GM12874 (cell line): ENCODE measurements around the gene FAM114A1.

Source experiments
- CTCF ChIP-seq: IDR thresholded peaks from 2 replicates; pipeline ENCODE4 v1.5.1; 2011; ENCODE audit warnings: low read depth, mild to moderate bottlenecking, control low read depth, low read length, moderate library complexity; ENCODE audit not compliant: insufficient read depth

FAM114A1 gene

GRCh38 chr4:38979511-38980230 lies 112.1 kb downstream of the FAM114A1 start:
- TF ChIP-seq CTCF: no peak

GRCh38 chr4:38980903-38981676 lies 113.5 kb downstream of the FAM114A1 start:
- TF ChIP-seq CTCF: no peak

GRCh38 chr4:38982361-38983095 lies 114.9 kb downstream of the FAM114A1 start:
- no peak for TF ChIP-seq CTCF

- TF ChIP-seq CTCF: no peak
Observed at GRCh38 chr4:38983291-38983690, 115.7 kb downstream of the FAM114A1 start.

- TF ChIP-seq CTCF: no peak
Observed at GRCh38 chr4:38983787-38984598, 116.4 kb downstream of the FAM114A1 start.

- no peak for TF ChIP-seq CTCF
Observed at GRCh38 chr4:38985410-38986100, 117.9 kb downstream of the FAM114A1 start.
